Measurements from ENCODE around the gene ELL. TPM values are rescaled to one million over a fixed set of nuclear protein-coding genes. Genes with fewer than 3 reads are reported as not detected.

The ELL gene
- total RNA-seq, 2 donors from 2014 or later: 10.7 to 44.4 TPM

- Histone ChIP-seq H3K4me1 (replicated peaks) (peaks cover 14% of the 10 kb centered on the region), H3K4me3 (no peak overlapping the region), H3K36me3 (no peaks in the 10 kb centered on the region), H3K9me3 (no peaks in the 10 kb centered on the region), H3K27ac (no peak overlapping the region), H3K27me3 (replicated peaks; ENCODE audit: insufficient read depth) (no peaks in the 10 kb centered on the region)
- DNase-seq (ENCODE audit: low spot score): no peak
- no peak for TF ChIP-seq POLR2AphosphoS5 (IDR thresholded peaks at IDR 0.05)
- TF ChIP-seq POLR2A (IDR thresholded peaks at IDR 0.05): no peak
- TF ChIP-seq, protein P1, sequence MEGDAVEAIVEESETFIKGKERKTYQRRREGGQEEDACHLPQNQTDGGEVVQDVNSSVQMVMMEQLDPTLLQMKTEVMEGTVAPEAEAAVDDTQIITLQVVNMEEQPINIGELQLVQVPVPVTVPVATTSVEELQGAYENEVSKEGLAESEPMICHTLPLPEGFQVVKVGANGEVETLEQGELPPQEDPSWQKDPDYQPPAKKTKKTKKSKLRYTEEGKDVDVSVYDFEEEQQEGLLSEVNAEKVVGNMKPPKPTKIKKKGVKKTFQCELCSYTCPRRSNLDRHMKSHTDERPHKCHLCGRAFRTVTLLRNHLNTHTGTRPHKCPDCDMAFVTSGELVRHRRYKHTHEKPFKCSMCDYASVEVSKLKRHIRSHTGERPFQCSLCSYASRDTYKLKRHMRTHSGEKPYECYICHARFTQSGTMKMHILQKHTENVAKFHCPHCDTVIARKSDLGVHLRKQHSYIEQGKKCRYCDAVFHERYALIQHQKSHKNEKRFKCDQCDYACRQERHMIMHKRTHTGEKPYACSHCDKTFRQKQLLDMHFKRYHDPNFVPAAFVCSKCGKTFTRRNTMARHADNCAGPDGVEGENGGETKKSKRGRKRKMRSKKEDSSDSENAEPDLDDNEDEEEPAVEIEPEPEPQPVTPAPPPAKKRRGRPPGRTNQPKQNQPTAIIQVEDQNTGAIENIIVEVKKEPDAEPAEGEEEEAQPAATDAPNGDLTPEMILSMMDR (IDR thresholded peaks at IDR 0.05): peak in 1 of 4 experiments; percentile 7
- intact Hi-C loops (cut with DNase I): no loop called here
- WGBS: 89% methylated on average over 5 of the region's 5 CpGs
Measured at GRCh38 chr19:18484992-18485391, 36.9 kb downstream of the ELL start.

GRCh38 chr19:18483119-18483890 lies 38.6 kb downstream of the ELL start:
- Histone ChIP-seq H3K27me3 (replicated peaks; ENCODE audit: insufficient read depth) (no peaks in the 10 kb centered on the region), H3K27ac (no peak overlapping the region), H3K4me3 (no peak overlapping the region), H3K9me3 (no peaks in the 10 kb centered on the region), H3K36me3 (no peaks in the 10 kb centered on the region), H3K4me1 (replicated peaks) (peaks cover 6% of the 10 kb centered on the region)
- TF ChIP-seq, protein P1 (IDR thresholded peaks at IDR 0.05): no peak
- no peak for TF ChIP-seq POLR2AphosphoS5 (IDR thresholded peaks at IDR 0.05)
- intact Hi-C loops (cut with DNase I): no loop called here
- DNase-seq (ENCODE audit: low spot score): no peak
- WGBS: 64% methylated on average over 12 of the region's 12 CpGs

- intact Hi-C loops (cut with DNase I): no loop called here
- 95% methylated on average over 12 of the region's 12 CpGs for WGBS
- Histone ChIP-seq H3K9me3 (no peaks in the 10 kb centered on the region), H3K36me3 (no peaks in the 10 kb centered on the region), H3K27me3 (replicated peaks; ENCODE audit: insufficient read depth) (no peaks in the 10 kb centered on the region), H3K4me1 (replicated peaks) (no peaks in the 10 kb centered on the region), H3K4me3 (no peak overlapping the region), H3K27ac (no peak overlapping the region)
- TF ChIP-seq POLR2AphosphoS5 (IDR thresholded peaks at IDR 0.05) (no peak), POLR2A (IDR thresholded peaks at IDR 0.05) (no peak)
- TF ChIP-seq, protein P1 (IDR thresholded peaks at IDR 0.05): no peak
- no peak for DNase-seq (ENCODE audit: low spot score)
Measured at GRCh38 chr19:18481505-18482222, 40.2 kb downstream of the ELL start.

DNA sequence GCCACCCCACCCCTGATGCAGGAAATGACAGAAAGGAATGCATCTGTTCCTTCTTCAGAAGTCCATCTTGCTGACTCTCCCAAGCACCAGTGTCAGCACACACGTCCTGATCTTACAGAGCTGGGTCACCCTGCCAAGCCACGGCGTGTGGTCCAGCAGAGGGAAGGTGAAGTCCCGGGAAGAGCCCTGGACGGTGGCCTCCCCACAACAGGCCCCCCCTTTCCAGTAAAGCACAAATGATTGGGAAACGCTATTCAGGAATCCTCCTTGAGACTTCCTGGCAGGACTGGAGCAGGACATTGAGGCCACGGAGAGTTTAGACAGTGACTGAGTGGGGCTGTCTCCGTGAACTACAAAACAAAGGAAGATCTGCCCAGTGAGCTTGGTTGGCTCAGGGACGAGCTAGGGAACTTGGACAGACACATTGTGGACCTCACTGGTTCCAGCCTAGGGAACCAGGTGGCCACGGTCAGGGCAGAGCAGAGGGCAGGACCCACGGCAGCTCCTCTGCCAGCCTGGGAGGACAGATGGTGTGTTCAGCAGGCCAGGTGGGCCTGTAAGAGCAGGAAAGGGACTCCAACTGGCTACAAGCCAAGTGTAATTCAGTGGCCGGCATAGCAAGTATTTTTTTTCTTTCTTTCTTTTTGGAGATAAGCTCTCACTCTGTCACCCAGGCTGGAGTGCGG lies 41.7 kb downstream of the ELL start:
- intact Hi-C loops (cut with DNase I): no loop called here
- TF ChIP-seq, protein P1 (IDR thresholded peaks at IDR 0.05): no peak
- peak; percentile 60 for TF ChIP-seq POLR2AphosphoS5 (IDR thresholded peaks at IDR 0.05)
- no peaks in the 10 kb centered on the region for H3K27me3 ChIP-seq (replicated peaks; ENCODE audit: insufficient read depth)
- peak overlapping the region; percentile 57 to 58 for H3K27ac ChIP-seq
- no peak for DNase-seq (ENCODE audit: low spot score)
- no peaks in the 10 kb centered on the region for H3K4me1 ChIP-seq (replicated peaks)
- WGBS: 29% methylated on average over 13 of the region's 13 CpGs
- H3K36me3 ChIP-seq: no peaks in the 10 kb centered on the region
- no peak overlapping the region for H3K4me3 ChIP-seq
- H3K9me3 ChIP-seq: no peaks in the 10 kb centered on the region
